Left kidney (tissue), 2 donors: ENCODE measurements around the gene GNG2. TPM values are rescaled to one million over a fixed set of nuclear protein-coding genes. Genes with fewer than 3 reads are reported as not detected.

Experiments used
- DNase-seq: peaks from one replicate; pipeline ENCODE4 v3.0.0-alpha.2; 2013
- polyA plus RNA-seq: library from polyadenylated mRNA; unstranded; fragments of 120-200 nt; gene quantifications from one replicate; pipeline ENCODE4 v1.2.1, GENCODE V29; 2013; ENCODE audit not compliant: insufficient read length

The GNG2 gene
- polyA plus RNA-seq, 1 donor, result 65.3 TPM

- DNase-seq, result no peak
These were observed 9.8 kb upstream of the GNG2 start for GRCh38 chr14:51850651-51851050.

DNA sequence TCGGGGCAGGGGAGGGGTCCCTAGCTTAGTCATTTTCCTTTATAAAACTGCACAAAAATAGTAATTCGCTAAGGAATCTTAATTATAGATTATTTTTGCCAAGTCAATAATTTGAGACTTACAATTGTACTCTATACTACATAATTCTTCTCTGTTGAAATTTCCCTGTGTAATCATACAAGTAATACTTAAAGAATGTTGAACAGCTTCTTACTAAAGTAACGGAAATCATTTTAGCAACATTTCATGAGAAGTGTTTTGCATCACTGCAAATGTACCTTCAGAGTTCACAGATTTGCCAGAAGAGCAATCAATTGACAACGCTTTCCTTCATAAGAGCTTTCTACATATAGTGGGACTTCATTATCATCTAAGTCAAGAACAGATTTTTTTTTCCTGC lies 7.9 kb upstream of the GNG2 start:
- no peak for DNase-seq

- DNase-seq, result no peak
These were observed 5.2 kb upstream of the GNG2 start for GRCh38 chr14:51855234-51855633.

DNA sequence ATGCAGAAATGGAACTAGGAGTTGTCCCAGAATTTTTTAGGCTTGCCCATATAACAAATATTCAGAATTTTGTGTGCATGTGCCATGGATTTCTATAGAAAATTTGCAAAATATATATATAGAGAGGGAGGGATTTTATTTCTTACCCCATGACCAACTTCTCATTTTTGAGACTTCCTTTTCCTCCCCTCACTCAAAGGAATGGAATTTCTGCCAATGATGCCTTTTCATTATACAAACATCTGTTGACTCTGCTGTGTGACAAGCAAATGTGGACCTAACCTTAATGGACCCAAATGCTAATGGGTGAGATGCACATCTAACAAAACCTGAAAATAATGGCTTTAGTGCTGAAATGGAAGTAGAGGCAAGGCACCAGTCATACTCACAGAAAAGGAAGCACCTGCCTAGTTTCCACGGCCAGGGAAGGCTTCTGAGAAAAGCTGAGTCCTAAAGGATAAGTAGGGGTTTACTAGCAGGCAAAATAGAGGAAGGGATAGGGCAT lies 3.6 kb upstream of the GNG2 start:
- DNase-seq, result no peak

DNA sequence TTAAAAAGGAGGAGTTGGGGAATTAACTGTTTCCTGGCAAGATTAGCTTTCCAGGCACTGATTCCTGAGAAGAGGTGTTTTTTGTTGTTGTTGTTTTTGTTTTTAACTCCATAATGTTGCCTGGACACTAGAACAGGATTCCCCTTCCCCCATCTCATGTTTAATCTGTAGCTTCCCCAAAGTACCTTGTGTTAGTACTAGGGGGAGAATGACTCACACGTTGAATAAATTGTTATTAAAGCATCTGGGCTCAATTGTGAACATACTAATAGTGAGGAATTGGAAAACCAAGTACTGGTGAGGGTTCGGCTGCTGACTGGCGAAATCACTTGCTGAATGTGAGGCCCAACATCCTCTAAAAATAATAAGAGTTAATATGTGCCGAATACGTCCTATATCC lies 1.3 kb upstream of the GNG2 start:
- no peak for DNase-seq

DNA sequence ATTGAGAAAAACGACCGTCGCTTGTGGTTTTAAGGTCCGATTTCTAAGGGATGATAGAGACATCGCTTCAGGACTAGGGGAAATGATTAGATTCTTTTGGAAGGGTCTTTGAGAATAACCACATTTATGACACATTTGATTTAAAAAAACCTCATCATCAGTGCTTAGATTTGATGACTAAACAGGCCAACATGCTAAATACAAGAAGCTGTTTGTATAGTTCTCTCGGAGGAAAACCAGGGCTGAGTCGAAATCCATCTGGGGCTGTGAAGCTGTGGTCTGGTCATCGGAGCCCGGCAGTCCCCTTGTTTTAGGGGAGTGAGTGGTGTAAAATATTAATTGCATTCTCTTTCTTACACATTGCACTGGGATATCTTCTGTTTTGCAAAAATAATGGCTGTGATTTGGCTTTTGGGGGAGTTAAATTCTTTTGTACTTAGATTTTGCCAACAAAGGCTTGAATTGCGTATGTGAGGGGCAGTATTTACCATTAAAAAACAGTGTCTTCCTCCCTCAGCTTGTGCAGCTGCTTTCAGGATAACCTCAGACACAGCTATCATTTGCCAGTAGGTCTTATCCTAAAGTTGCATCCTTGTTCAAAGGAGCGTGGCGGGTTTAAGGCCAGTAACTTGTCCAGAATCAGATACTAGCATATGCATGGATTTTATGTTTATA lies 550 bp downstream of the GNG2 start:
- no peak for DNase-seq

GRCh38 chr14:51862176-51862796 lies 1.9 kb downstream of the GNG2 start:
- no peak for DNase-seq

DNA sequence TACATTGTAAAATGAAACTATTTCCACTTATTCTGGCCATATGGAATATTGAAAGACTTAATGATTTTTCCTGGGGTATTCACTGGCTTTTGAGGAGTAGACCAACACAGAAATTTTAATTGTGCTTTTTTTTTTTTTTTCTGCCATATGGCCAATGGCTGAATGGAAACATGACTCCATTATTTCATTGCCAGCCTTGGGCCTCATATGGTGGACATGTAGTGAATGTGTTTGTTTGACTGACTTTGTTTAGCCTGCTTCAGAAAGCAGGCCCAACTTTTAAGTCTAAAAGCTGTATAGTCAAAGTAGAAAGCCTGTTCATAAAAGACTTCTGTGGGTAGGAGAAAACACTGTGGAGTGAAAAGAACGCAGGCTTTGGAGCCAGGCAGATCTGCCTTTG lies 2.4 kb downstream of the GNG2 start:
- no peak for DNase-seq

DNA sequence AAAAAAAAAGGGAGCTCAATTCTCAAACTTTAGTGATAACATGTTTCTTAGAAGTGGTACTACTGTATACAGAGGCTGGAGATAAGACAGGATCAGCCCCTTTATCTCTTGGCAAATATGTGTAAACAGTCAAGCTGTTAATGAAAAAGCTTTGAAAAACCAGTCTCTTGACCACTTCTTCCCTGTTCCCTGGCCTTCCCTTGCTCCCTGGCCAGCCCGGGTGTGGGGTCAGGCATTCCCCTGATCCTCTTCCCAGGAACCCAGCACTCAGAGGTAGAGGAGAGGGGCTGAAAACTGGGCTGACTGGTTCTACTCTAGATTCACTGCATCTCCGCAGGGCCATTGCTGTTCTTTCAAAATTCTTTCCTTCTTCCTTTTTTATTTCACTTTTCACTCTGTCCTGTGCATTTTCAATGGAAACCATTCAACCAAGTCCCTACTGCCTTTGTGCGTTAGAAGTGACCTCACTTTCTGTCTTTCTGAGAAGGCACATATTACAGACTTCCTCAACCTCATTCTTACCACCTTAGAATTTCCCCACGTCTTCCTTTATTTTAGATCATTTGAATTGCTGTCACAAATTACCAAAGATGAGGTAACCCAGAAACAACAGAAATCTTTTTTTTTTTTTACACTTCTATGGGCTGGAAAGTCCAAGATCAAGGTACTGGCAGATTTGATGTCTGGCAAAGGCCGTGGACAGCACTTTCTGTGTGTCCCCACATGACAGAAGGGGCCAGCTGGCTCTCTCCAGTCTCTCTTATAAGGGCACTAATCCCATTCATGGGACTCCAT lies 5.7 kb downstream of the GNG2 start:
- DNase-seq, result no peak

GRCh38 chr14:51867741-51868140 lies 7.3 kb downstream of the GNG2 start:
- no peak for DNase-seq

- DNase-seq, result no peak
These were observed 8.0 kb downstream of the GNG2 start for GRCh38 chr14:51868405-51868804.

- no peak for DNase-seq
These were observed 9.1 kb downstream of the GNG2 start for GRCh38 chr14:51869411-51870100.

- no peak for DNase-seq
These were observed 10.2 kb downstream of the GNG2 start for GRCh38 chr14:51870606-51871005.

DNA sequence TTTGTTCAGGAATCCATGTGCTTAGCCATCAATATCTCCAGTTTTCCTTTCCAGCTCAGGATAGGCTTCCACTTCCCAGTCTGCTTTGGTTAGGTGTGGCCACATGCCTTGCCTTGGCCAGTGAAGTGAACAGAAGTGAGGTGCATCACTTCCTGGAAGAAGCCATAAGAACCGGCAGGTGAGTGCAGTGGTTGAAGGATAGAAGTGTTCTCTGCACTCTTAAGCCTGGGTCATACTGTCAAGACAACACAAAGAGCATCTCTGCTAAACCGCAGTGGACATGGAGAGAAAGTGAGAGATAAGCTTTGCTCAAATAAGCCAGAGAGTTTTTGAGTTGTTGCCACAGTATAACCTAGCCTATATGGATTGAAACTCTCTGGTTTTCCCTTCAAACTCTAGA lies 11.4 kb downstream of the GNG2 start:
- no peak for DNase-seq

DNA sequence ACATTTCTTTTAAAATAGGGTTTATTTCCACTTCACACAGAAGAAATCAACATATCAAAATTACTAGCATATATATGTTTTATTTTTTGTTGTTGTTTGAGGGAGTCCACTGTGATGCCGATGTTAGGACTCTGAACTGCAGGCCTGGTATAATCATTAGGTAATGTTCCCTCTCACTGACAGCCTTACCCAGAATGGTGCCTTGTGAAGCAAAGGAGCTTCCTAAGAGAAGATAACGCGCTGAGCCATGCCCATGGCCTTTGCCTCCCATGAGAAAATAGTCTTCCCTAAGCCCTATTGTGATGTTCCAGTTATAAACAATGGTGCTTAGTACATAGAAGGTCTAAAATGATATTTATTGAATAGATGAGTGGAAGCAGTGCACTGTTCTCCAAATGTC lies 12.0 kb downstream of the GNG2 start:
- DNase-seq, result no peak

- no peak for DNase-seq
These were observed 12.9 kb downstream of the GNG2 start for GRCh38 chr14:51873221-51873893.

- no peak for DNase-seq
These were observed 17.4 kb downstream of the GNG2 start for GRCh38 chr14:51877810-51878209.

DNA sequence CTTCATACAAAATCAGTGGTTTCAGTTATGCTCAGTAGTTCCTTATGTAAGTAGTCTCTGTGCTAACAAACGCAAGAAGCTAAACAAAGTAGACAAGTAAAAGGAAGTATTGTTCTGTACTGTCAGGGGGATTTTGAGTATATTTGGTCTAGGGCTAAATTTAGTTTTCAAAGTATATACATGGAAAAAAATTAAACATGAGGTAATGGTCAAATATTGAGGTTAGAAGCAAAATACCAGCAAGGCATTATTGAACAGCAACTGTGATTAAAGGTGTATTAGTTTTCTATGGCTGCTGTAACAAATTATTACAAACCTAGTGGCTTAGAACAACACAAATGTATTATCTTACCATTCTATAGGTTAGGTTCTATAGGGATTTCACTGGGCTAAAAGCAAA lies 18.8 kb downstream of the GNG2 start:
- DNase-seq, result no peak

GRCh38 chr14:51880835-51881580 lies 20.6 kb downstream of the GNG2 start:
- DNase-seq, result no peak

- no peak for DNase-seq
These were observed 21.2 kb downstream of the GNG2 start for GRCh38 chr14:51881636-51882035.

DNA sequence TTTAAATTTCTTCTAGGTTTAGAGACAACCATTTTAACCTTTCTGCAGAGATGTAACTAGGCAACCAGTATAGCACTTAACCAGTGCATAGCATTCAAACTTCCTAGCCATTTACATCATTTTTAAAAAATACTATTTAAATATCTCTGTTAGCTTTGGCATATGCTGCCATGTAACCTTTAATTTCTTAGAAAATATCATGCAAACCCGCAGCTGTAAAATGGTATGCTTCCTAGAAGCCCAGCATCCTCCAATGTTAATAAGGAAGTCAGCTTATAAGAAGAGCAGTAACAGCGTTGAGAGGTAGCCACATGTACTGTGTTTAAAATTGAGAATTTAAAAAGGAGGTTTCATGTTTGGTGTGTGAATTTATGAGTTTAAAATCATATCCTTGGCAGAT lies 22.8 kb downstream of the GNG2 start:
- no peak for DNase-seq
